Ascending aorta (tissue), 2 donors: Measurements from ENCODE around the gene B3GALNT2. TPM values are rescaled to one million over a fixed set of nuclear protein-coding genes. Genes with fewer than 3 reads are reported as not detected.

Source experiments
- DNase-seq, 2 donors: peaks; one replicate each; pipeline ENCODE4 v3.0.0-alpha.2; 2019; ENCODE audit warnings: low spot score in 2 of 2
- H3K27ac ChIP-seq, 2 donors: fragments of 200-600 bp; sonication (generic); one replicate each; pipeline ENCODE4 v1.5.1; 2016 to 2017; ENCODE audit warnings: mild to moderate bottlenecking in 1 of 2
- H3K27me3 ChIP-seq: fragments of 200-600 bp; sonication (generic); one replicate; pipeline ENCODE4 v1.5.1; 2017
- H3K36me3 ChIP-seq, 2 donors: fragments of 200-600 bp; sonication (generic); one replicate each; pipeline ENCODE4 v1.5.1; 2016
- H3K4me1 ChIP-seq, 2 donors: fragments of 200-600 bp; sonication (generic); one replicate each; pipeline ENCODE4 v1.5.1; 2016 to 2017; ENCODE audit warnings: mild to moderate bottlenecking in 1 of 2
- H3K4me3 ChIP-seq, 2 donors: fragments of 200-600 bp; sonication (generic); one replicate each; pipeline ENCODE4 v1.5.1; 2016 to 2017; ENCODE audit warnings: mild to moderate bottlenecking in 1 of 2
- H3K9me3 ChIP-seq, 2 donors: fragments of 200-600 bp; sonication (generic); one replicate each; pipeline ENCODE4 v1.5.1; 2016
- CTCF ChIP-seq, 3 experiments: fragments of 200-600 bp in 2 of 3; fragments of 450-650 bp in 1 of 3; sonication (generic) in 2 of 3; IDR thresholded peaks; one replicate each; pipeline ENCODE4 v1.5.1; 2016 to 2019; ENCODE audit warnings: antibody characterized with exemption in 3 of 3, mild to moderate bottlenecking in 1 of 3, moderate library complexity in 1 of 3
- intact Hi-C: fragments of 100-400 bp; cut with DNase I; formaldehyde crosslinking; loops from one replicate; pipeline ENCODE4 v1.15.1; 2023
- total RNA-seq: library from RNA; depleted of rRNA; stranded (reverse); fragments of >200 nt; gene quantifications from one replicate; pipeline ENCODE4 v1.1.0, GENCODE V29; 2016

The B3GALNT2 gene
- total RNA-seq, 1 donor from 2014 or later, result 54.2 TPM

- H3K36me3 ChIP-seq, result no peaks in the 10 kb centered on the region
- no peaks in the 10 kb centered on the region for H3K27me3 ChIP-seq
- no peak for DNase-seq
- no peaks in the 10 kb centered on the region for H3K9me3 ChIP-seq
- TF ChIP-seq CTCF (IDR thresholded peaks at IDR 0.05), result no peak
- intact Hi-C loops, result loop anchor here (5.0 to 10.0 kb wide), 5 partner anchors 471 to 1296 kb away; partner anchors contain the start of genes LGALS8 and MTR
- H3K4me1 ChIP-seq, result peaks cover 0 to 20% of the 10 kb centered on the region in 2 donors
- peak overlapping the region; percentile 98 to 99 for H3K27ac ChIP-seq
- no peak overlapping the region for H3K4me3 ChIP-seq
Observed at GRCh38 chr1:235500971-235501540, 3.2 kb downstream of the B3GALNT2 start.

- H3K9me3 ChIP-seq, result no peaks in the 10 kb centered on the region
- H3K27ac ChIP-seq, result no peak overlapping the region
- H3K27me3 ChIP-seq, result no peaks in the 10 kb centered on the region
- no peak overlapping the region for H3K4me3 ChIP-seq
- peaks cover 22 to 36% of the 10 kb centered on the region in 2 donors for H3K36me3 ChIP-seq
- intact Hi-C loops, result no loop called here
- TF ChIP-seq CTCF (IDR thresholded peaks at IDR 0.05), result no peak
- DNase-seq, result no peak
- H3K4me1 ChIP-seq, result peaks cover 0 to 5% of the 10 kb centered on the region in 2 donors
Observed at GRCh38 chr1:235495551-235495950, 8.7 kb downstream of the B3GALNT2 start.

GRCh38 chr1:235495030-235495429 lies 9.2 kb downstream of the B3GALNT2 start:
- intact Hi-C loops, result no loop called here
- no peak for DNase-seq
- H3K4me3 ChIP-seq, result no peak overlapping the region
- TF ChIP-seq CTCF (IDR thresholded peaks at IDR 0.05), result no peak
- no peaks in the 10 kb centered on the region for H3K9me3 ChIP-seq
- peaks cover 22 to 36% of the 10 kb centered on the region in 2 donors for H3K36me3 ChIP-seq
- H3K27ac ChIP-seq, result no peak overlapping the region
- H3K4me1 ChIP-seq, result peaks cover 0 to 1% of the 10 kb centered on the region in 2 donors
- H3K27me3 ChIP-seq, result no peaks in the 10 kb centered on the region

- no peaks in the 10 kb centered on the region for H3K9me3 ChIP-seq
- H3K27me3 ChIP-seq, result no peaks in the 10 kb centered on the region
- no peak overlapping the region for H3K4me3 ChIP-seq
- H3K27ac ChIP-seq, result no peak overlapping the region
- no peak for DNase-seq
- no peak for TF ChIP-seq CTCF (IDR thresholded peaks at IDR 0.05)
- intact Hi-C loops, result no loop called here
- H3K36me3 ChIP-seq, result peaks cover 25 to 39% of the 10 kb centered on the region in 2 donors
- H3K4me1 ChIP-seq, result no peaks in the 10 kb centered on the region
Observed at GRCh38 chr1:235494531-235494930, 9.7 kb downstream of the B3GALNT2 start.

- H3K36me3 ChIP-seq, result peaks cover 25 to 58% of the 10 kb centered on the region in 2 donors
- H3K4me3 ChIP-seq, result no peak overlapping the region
- H3K9me3 ChIP-seq, result no peaks in the 10 kb centered on the region
- H3K4me1 ChIP-seq, result no peaks in the 10 kb centered on the region
- no peak for TF ChIP-seq CTCF (IDR thresholded peaks at IDR 0.05)
- no peak for DNase-seq
- no peaks in the 10 kb centered on the region for H3K27me3 ChIP-seq
- H3K27ac ChIP-seq, result no peak overlapping the region
- intact Hi-C loops, result no loop called here
Observed at GRCh38 chr1:235491644-235492043, 12.6 kb downstream of the B3GALNT2 start.

- Histone ChIP-seq H3K27me3 (no peaks in the 10 kb centered on the region), H3K4me3 (no peak overlapping the region), H3K4me1 (no peaks in the 10 kb centered on the region), H3K27ac (no peak overlapping the region), H3K9me3 (no peaks in the 10 kb centered on the region), H3K36me3 (peaks cover 22 to 50% of the 10 kb centered on the region in 2 donors)
- TF ChIP-seq CTCF (IDR thresholded peaks at IDR 0.05), result no peak
- DNase-seq, result no peak
- intact Hi-C loops, result no loop called here
Observed at GRCh38 chr1:235486321-235486720, 17.9 kb downstream of the B3GALNT2 start.
